Measurements from ENCODE around the gene LINGO1. TPM values are rescaled to one million over a fixed set of nuclear protein-coding genes. Genes with fewer than 3 reads are reported as not detected.

Gene LINGO1
- total and polyA plus RNA-seq, 8 donors: 0.25 to 1.3 (median 0.57) TPM; not detected in 4

- Histone ChIP-seq H3K4me1 (no peaks in the 10 kb centered on the region), H3K27me3 (peaks cover 0 to 78% (median 26%) of the 10 kb centered on the region in 3 donors), H3K36me3 (no peaks in the 10 kb centered on the region), H3K9me3 (no peaks in the 10 kb centered on the region), H3K4me3 (no peak overlapping the region), H3K27ac (no peak overlapping the region)
- DNase-seq: no peak
- intact Hi-C loops (cut with DNase I; ENCODE audit: low total_unique reads): no loop called here
- 72 to 83% (median 77%) methylated on average over 5 of the region's 5 CpGs for WGBS, 5 donors
- no peak for TF ChIP-seq POLR2AphosphoS5 (IDR thresholded peaks at IDR 0.05)
- no peak for TF ChIP-seq EP300 (IDR thresholded peaks at IDR 0.05)
- no peak for TF ChIP-seq CTCF (IDR thresholded peaks at IDR 0.05)
- no peak for TF ChIP-seq POLR2A (IDR thresholded peaks at IDR 0.05)
Observed at GRCh38 chr15:77675806-77676415, 43.2 kb upstream of the LINGO1 start.

GRCh38 chr15:77674327-77674726 is 41.6 kb upstream of the LINGO1 start:
- H3K27me3 ChIP-seq: peaks cover 0 to 73% (median 31%) of the 10 kb centered on the region in 3 donors
- intact Hi-C loops (cut with DNase I; ENCODE audit: low total_unique reads): no loop called here
- H3K27ac ChIP-seq: no peak overlapping the region
- H3K4me1 ChIP-seq: no peaks in the 10 kb centered on the region
- WGBS, 5 donors: 78 to 83% (median 80%) methylated on average over 7 of the region's 7 CpGs
- DNase-seq: no peak
- H3K36me3 ChIP-seq: no peaks in the 10 kb centered on the region
- no peak overlapping the region for H3K4me3 ChIP-seq
- no peaks in the 10 kb centered on the region for H3K9me3 ChIP-seq
- TF ChIP-seq CTCF (IDR thresholded peaks at IDR 0.05) (no peak), POLR2A (IDR thresholded peaks at IDR 0.05) (no peak), EP300 (IDR thresholded peaks at IDR 0.05) (no peak), POLR2AphosphoS5 (IDR thresholded peaks at IDR 0.05) (no peak)

- 64 to 75% (median 71%) methylated on average over 5 of the region's 5 CpGs for WGBS, 5 donors
- no peaks in the 10 kb centered on the region for H3K36me3 ChIP-seq
- intact Hi-C loops (cut with DNase I; ENCODE audit: low total_unique reads): no loop called here
- peaks cover 0 to 73% (median 31%) of the 10 kb centered on the region in 3 donors for H3K27me3 ChIP-seq
- TF ChIP-seq POLR2A (IDR thresholded peaks at IDR 0.05) (no peak), CTCF (IDR thresholded peaks at IDR 0.05) (no peak), POLR2AphosphoS5 (IDR thresholded peaks at IDR 0.05) (no peak), EP300 (IDR thresholded peaks at IDR 0.05) (no peak)
- no peak overlapping the region for H3K27ac ChIP-seq
- no peak overlapping the region for H3K4me3 ChIP-seq
- no peaks in the 10 kb centered on the region for H3K4me1 ChIP-seq
- DNase-seq: no peak
- H3K9me3 ChIP-seq: no peaks in the 10 kb centered on the region
Observed at GRCh38 chr15:77673866-77674265, 41.2 kb upstream of the LINGO1 start.

GRCh38 chr15:77672135-77672534 is 39.4 kb upstream of the LINGO1 start:
- Histone ChIP-seq H3K9me3 (no peaks in the 10 kb centered on the region), H3K36me3 (no peaks in the 10 kb centered on the region), H3K4me3 (no peak overlapping the region), H3K27me3 (peaks cover 0 to 72% (median 31%) of the 10 kb centered on the region in 3 donors), H3K27ac (no peak overlapping the region), H3K4me1 (no peaks in the 10 kb centered on the region)
- no peak for DNase-seq
- intact Hi-C loops (cut with DNase I; ENCODE audit: low total_unique reads): no loop called here
- WGBS, 5 donors: 30 to 52% (median 34%) methylated on average over 5 to 7 of the region's 7 CpGs
- TF ChIP-seq EP300 (IDR thresholded peaks at IDR 0.05): no peak
- no peak for TF ChIP-seq POLR2AphosphoS5 (IDR thresholded peaks at IDR 0.05)
- no peak for TF ChIP-seq POLR2A (IDR thresholded peaks at IDR 0.05)
- TF ChIP-seq CTCF (IDR thresholded peaks at IDR 0.05): no peak
